Transverse colon (tissue), 4 donors: ENCODE measurements around the gene SYNCRIP. TPM values are rescaled to one million over a fixed set of nuclear protein-coding genes. Genes with fewer than 3 reads are reported as not detected.
A peak's percentile ranks its signal among the peaks of the same experiment; 100 is the strongest.

ENCODE experiments used
- DNase-seq: peaks from one replicate; pipeline ENCODE4 v3.0.0-alpha.2; 2019
- H3K27ac ChIP-seq, 4 donors: fragments of 200-600 bp; sonication (generic); 2 replicates each; pipeline ENCODE4 v1.5.1; 2016 to 2018; ENCODE audit warnings: inconsistent platforms in 4 of 4
- H3K27me3 ChIP-seq: fragments of 200-600 bp; sonication (generic); 2 replicates; pipeline ENCODE4 v1.5.1; 2017; ENCODE audit warnings: inconsistent platforms
- H3K36me3 ChIP-seq, 4 donors: fragments of 200-600 bp; sonication (generic); 2 replicates each; pipeline ENCODE4 v1.5.1; 2017 to 2019; ENCODE audit warnings: inconsistent platforms in 4 of 4
- H3K4me1 ChIP-seq, 4 donors: fragments of 200-600 bp; sonication (generic); 2 replicates each; pipeline ENCODE4 v1.5.1; 2017 to 2020; ENCODE audit warnings: inconsistent platforms in 4 of 4
- H3K4me3 ChIP-seq, 4 donors: fragments of 200-600 bp; sonication (generic); 1 replicate in 1 of 4; 2 replicates in 3 of 4; pipeline versions ENCODE4 v1.5.1 to v1.6.1; 2017 to 2019; ENCODE audit warnings: inconsistent platforms in 4 of 4
- H3K9me3 ChIP-seq, 2 donors: fragments of 200-600 bp; sonication (generic); 2 replicates each; pipeline ENCODE4 v1.5.1; 2017 to 2019; ENCODE audit warnings: inconsistent platforms in 2 of 2
- EP300 ChIP-seq: sonication (generic); formaldehyde crosslinking; IDR thresholded peaks from one replicate; pipeline ENCODE4 v1.6.1; 2017; ENCODE audit warnings: antibody characterized with exemption, low read depth
- POLR2A ChIP-seq: fragments of 450-650 bp; IDR thresholded peaks from one replicate; pipeline ENCODE4 v1.6.1; 2016; ENCODE audit warnings: antibody characterized with exemption, mild to moderate bottlenecking, moderate library complexity
- POLR2AphosphoS5 ChIP-seq, 3 donors: sonication (generic); formaldehyde crosslinking; IDR thresholded peaks; one replicate each; pipeline ENCODE4 v1.6.1; 2016; ENCODE audit warnings: antibody characterized with exemption in 3 of 3
- WGBS, 2 donors: methylation state at CpG; one replicate each; pipeline ENCODE4 v1.1.5; 2018; ENCODE audit warnings: low coverage in 1 of 2; 5-methylcytosine and 5-hydroxymethylcytosine counted together
- in situ Hi-C, 4 donors: fragments of 200-750 bp; cut with MboI; loops; one replicate each; pipeline versions ENCODE4 v1.15.0 to v1.15.1; 2017; ENCODE audit warnings: low sequenced_read_pairs in 3 of 4, low pct_ligation_motif_present in 1 of 4, low pct_unique_long_range_greater_than_20kb in 1 of 4
- intact Hi-C: fragments of 100-400 bp; cut with DNase I; formaldehyde crosslinking; loops from one replicate; pipeline ENCODE4 v1.15.1; 2023; ENCODE audit warnings: low total_unique reads
- total RNA-seq, 4 donors: library from RNA; depleted of rRNA; stranded (reverse); fragments of >200 nt; gene quantifications; one replicate each; pipeline ENCODE4 v1.1.0, GENCODE V29; 2016
- TF ChIP-seq, protein P1 (sequence below), 5 experiments: fragments of 200-600 bp in 3 of 5; fragments of 450-650 bp in 2 of 5; sonication (generic) in 3 of 5; IDR thresholded peaks; 1 replicate in 2 of 5; 2 replicates in 3 of 5; pipeline ENCODE4 v1.5.1; 2016 to 2017; ENCODE audit warnings: antibody characterized with exemption in 5 of 5, inconsistent platforms in 3 of 5, mild to moderate bottlenecking in 2 of 5, moderate library complexity in 1 of 5

The SYNCRIP gene
- total RNA-seq: 10 to 100 TPM; 27.7 to 84.8 (median 41.9) TPM

DNA sequence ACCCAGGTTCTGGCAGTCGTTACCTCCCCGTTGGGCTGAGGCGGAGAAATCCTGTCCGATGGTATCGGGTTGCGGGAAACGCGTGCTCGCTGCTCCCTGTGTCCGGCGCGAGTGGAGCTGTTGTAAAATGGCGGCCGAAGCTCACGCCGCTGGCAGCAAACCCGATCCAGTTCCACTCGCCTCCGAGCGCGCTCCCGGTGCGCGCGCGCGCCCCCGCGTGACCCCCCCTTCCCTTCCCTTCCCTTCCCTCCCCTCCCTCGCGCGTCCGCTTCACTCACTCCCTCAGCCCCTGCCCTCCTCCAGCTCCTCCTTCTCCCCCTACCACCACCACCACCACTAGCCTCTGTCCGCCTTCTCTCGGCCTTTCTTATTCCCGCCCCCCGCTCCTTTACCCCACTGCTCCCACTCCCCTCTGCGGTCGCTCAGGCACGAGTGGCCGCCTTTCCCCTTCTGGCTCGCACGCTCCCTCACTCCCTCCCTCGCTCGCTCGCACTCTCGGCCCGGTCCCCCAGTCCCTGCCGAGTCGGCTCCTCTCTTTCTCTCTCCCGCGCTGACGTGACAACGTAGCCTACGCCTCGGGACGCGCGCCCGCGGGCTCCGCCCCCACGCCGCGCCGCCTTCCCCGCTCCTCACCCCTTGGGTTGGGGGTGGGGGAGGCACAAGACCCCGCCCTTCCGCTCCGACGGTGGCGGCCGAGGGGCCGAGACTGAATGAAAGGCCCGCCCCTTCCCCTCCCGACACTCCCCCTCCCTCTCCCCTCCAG, at the start of gene SYNCRIP:
SYNCRIP (minus strand) TSS at position 113 of the 763 bp plus-strand sequence. CDS start 1,447 bp downstream, outside the sequence.
- Histone ChIP-seq H3K27me3 (no peaks in the 10 kb centered on the region), H3K4me1 (peaks cover 9 to 46% (median 32%) of the 10 kb centered on the region in 4 donors), H3K9me3 (no peaks in the 10 kb centered on the region), H3K4me3 (peak within 1 kb of the TSS; percentile 66 to 99 (median 95)), H3K27ac (peak within 1 kb of the TSS; percentile 97 to 100 (median 98)), H3K36me3 (peaks cover 0 to 20% (median 5%) of the 10 kb centered on the region in 4 donors)
- intact Hi-C loops: loop anchor here (1.0 kb wide), 1 partner anchor 36 kb away; no protein-coding TSS in a partner anchor
- WGBS, 2 donors: 0 to 1% methylated on average over 8 to 69 of the region's 76 CpGs
- DNase-seq: peak; percentile 99
- in situ Hi-C loops: no loop called here
- TF ChIP-seq, protein P1, sequence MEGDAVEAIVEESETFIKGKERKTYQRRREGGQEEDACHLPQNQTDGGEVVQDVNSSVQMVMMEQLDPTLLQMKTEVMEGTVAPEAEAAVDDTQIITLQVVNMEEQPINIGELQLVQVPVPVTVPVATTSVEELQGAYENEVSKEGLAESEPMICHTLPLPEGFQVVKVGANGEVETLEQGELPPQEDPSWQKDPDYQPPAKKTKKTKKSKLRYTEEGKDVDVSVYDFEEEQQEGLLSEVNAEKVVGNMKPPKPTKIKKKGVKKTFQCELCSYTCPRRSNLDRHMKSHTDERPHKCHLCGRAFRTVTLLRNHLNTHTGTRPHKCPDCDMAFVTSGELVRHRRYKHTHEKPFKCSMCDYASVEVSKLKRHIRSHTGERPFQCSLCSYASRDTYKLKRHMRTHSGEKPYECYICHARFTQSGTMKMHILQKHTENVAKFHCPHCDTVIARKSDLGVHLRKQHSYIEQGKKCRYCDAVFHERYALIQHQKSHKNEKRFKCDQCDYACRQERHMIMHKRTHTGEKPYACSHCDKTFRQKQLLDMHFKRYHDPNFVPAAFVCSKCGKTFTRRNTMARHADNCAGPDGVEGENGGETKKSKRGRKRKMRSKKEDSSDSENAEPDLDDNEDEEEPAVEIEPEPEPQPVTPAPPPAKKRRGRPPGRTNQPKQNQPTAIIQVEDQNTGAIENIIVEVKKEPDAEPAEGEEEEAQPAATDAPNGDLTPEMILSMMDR (IDR thresholded peaks at IDR 0.05): no peak
- TF ChIP-seq POLR2AphosphoS5 (IDR thresholded peaks at IDR 0.05) (peak; percentile 95 to 98 (median 98)), EP300 (peak; percentile 53), POLR2A (peak; percentile 98)

DNA sequence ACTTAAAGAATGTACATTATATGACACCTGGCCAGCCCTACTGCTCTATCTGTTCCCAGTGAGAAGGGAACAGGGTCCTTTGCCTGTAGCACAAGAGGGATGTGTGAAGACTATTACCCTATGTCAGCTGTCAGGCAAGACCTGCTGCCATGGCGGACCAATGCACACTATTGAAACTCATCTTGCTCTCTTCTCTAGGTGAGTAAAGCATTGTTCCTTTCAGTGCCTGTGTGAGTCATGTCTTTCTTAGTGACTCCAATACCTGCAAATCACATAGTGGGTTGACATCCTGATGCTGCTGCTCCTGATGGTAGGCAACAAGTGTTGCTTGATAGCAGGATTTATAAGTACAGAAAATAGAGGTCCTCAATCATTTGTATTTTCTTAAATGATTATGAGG, 48.8 kb upstream of the SYNCRIP start:
- H3K9me3 ChIP-seq: no peaks in the 10 kb centered on the region
- in situ Hi-C loops (no loop called here), intact Hi-C loops (no loop called here)
- no peak overlapping the region for H3K4me3 ChIP-seq
- DNase-seq: no peak
- TF ChIP-seq POLR2AphosphoS5 (IDR thresholded peaks at IDR 0.05): no peak
- no peak for TF ChIP-seq POLR2A
- TF ChIP-seq EP300: no peak
- TF ChIP-seq, protein P1 (IDR thresholded peaks at IDR 0.05): no peak
- no peaks in the 10 kb centered on the region for H3K4me1 ChIP-seq
- no peak overlapping the region for H3K27ac ChIP-seq
- 84% methylated on average over 1 of the region's 1 CpG; no CpG with 5 or more reads in 1 of the 2 donors for WGBS, 2 donors
- H3K36me3 ChIP-seq: no peaks in the 10 kb centered on the region
- H3K27me3 ChIP-seq: no peaks in the 10 kb centered on the region

DNA sequence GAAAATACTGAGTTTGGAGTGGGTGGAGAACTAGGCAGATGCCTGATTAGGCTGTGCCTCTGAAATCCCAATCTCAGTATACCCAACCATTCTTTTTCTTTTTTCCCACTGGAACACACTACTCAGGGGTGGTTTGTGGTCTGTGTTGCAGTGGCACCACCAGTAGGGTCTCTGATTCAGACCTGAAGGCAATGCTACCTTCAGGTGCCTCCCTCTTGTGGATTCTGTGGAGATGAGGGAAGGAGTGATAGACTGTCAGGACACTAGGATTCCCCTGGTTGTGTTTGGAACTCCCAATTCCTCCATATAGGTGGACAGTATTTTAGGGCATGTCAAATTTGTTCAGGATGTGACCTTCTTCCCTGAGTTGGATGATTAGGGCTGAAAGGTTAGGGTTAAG, 47.4 kb upstream of the SYNCRIP start:
- in situ Hi-C loops: no loop called here
- no peak for DNase-seq
- Histone ChIP-seq H3K27ac (no peak overlapping the region), H3K9me3 (no peaks in the 10 kb centered on the region), H3K4me3 (no peak overlapping the region), H3K27me3 (no peaks in the 10 kb centered on the region), H3K36me3 (no peaks in the 10 kb centered on the region), H3K4me1 (no peaks in the 10 kb centered on the region)
- TF ChIP-seq POLR2AphosphoS5 (IDR thresholded peaks at IDR 0.05) (no peak), EP300 (no peak), POLR2A (no peak)
- TF ChIP-seq, protein P1 (IDR thresholded peaks at IDR 0.05): no peak
- intact Hi-C loops: no loop called here

DNA sequence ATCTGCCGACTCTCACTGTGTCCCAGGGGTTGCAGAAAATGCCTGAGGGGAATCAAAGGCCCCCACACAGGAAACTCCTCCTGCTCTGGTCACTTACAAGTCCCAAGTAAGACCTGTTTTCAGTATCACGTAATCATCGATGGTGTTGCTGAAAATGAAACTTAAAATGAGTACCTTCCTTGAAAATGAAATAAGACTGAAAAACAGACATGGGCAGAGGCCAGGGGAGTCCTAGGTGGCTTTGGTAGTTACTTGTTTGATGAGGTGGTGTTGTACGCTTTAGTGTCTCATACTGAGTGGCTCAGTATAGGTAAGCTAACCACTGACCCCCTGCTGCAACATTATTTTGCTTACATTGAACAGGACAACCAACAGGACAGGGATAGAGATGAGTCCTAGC, 43.0 kb upstream of the SYNCRIP start:
- no peak overlapping the region for H3K4me3 ChIP-seq
- H3K27ac ChIP-seq: no peak overlapping the region
- no peaks in the 10 kb centered on the region for H3K36me3 ChIP-seq
- in situ Hi-C loops: no loop called here
- no peaks in the 10 kb centered on the region for H3K9me3 ChIP-seq
- H3K4me1 ChIP-seq: no peaks in the 10 kb centered on the region
- intact Hi-C loops: no loop called here
- no peaks in the 10 kb centered on the region for H3K27me3 ChIP-seq
- no peak for TF ChIP-seq POLR2A
- TF ChIP-seq, protein P1 (IDR thresholded peaks at IDR 0.05): no peak
- WGBS, 2 donors: 82 to 100% methylated on average over 1 to 4 of the region's 4 CpGs
- no peak for DNase-seq
